Eye (tissue), 1 donor: ENCODE results near the gene ARHGAP15.
"Not testable (repeated sequence)": the region's sequence is repeated elsewhere in the genome, so short reads cannot be mapped to it uniquely, and the experiment has no call there.

ENCODE experiments used
- DNase-seq: peaks from one replicate; pipeline ENCODE4 v3.0.0-alpha.2; 2015

ARHGAP15 gene

DNA sequence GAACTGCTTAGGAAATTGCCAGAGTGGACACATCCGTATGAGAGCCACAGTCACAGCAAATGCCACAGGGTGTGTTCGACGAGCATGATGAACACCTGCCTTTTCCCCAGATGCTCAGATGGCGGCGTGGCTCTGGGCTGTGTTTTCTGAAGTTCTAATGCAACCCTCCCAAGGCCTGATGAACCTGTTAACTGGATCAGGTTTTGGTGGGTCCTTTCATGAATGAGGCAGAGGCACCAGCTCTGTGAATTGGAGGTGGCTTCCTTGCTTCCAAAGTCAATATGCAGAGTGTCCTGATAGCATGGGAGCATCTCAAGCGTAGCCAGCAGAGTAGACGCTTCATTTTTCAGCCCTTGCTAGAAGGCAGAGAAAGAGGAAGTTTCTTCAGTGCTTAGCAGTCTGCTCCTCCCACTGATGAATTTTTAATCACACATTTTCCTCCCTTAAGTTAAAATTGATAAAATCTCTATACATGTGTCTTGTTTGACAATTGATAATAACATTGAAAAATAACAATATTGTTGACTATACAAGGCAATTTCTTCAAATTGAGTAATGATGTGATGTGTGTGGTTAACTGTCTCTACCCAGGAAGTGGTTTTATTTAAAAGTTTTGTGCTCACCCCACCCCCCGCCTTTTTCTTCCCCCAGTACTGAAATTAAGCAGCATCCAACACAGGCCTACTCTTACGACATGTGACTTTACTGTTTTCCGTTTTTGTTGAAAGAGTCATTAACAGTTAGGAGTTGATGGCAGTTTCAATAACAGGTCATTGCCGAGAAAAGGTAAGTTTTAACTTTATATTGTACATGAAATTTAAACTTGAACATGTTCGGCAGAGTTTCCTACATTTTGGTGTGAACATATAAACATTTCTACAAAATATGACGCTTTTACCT is at the start of gene ARHGAP15:
Gene ARHGAP15 (plus strand): TSS at position 739 of the 900 bp plus-strand sequence.
- peak; percentile 39 for DNase-seq

DNA sequence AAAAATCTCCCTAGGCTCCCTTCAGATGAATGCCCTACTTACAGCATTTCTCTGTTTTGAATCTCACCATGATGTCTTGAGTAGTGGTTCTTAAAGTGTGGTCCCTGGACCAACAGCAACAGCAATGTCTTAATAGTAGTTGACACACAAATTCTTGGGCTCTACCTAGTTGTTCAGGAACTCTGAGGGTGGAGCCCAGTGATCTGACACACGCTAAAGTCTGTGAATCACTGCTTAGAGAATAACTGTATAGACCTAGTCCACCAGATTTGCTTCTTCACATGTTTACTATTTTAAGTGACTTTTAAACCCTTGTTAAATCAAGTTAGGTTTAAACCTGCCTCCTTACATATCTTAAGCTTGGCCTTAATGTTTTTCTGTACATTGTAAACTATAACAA is 47.6 kb upstream of the ARHGAP15 start:
- no peak for DNase-seq

DNA sequence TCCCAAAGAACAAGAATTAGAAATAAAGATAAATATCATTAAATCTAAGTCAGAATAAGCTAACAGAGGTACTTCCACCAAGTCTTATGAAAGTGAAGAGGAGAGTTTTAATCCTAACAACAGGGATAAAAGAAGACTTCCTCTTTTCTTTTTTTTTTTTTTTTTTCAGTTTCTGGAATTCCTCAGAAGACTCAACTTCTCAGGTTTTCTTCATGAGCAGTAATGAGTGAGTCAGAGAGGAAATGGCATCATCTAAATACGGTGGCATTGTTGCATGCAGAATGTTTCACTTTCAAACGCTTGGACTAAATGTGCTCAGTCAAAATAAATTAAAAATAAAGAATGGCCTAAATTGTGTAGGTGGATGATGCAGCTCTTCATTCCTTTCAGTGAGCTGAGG is 45.6 kb upstream of the ARHGAP15 start:
- DNase-seq, result no peak

DNA sequence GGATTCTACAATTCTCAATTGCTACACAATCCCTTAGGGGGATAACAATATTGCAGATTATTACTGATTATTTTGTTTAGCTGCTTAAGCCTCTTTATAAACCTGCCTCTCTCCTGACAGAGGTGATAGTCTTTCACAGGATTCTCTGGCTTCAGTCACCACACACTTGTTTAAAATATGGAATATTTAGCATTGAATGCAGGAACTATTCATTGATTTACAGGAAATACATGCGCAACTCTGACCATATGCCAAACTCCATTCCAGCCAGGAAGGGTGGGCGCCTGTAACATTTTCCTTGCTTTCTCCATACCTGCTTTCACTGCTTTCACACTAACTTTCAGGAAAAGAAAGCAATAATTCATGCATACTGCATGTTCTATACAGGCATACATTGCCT is 44.8 kb upstream of the ARHGAP15 start:
- DNase-seq, result no peak

DNA sequence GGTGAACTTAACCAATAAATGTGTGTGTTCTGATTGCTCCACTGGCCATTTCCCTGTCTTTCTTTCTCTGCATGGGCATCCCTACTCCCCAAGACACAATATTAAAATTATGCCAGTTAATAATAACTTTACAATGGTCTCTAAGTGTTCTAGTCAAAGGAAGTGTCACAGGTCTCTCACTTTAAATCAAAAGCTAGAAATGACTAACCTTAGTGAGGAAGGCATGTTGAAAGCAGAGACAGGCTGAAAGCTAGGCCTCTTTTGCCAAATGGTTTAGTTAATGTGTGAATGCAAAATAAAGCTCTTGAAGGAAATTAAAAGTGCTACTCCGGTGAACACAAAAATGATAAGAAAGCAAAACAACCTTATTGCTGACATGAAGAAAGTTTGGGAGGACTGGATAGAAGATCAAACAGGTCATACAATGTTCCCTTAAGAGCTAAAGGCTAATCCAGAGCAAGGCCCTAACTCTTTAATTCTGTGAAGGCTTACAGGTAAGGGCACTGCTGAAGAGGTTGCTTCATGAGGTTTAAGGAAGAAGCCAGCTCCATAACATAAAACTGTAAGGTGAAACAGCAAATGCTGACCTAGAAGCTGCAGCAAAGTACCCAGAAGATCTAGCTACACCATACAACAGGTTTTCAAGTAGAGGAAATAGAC is 44.0 kb upstream of the ARHGAP15 start:
- DNase-seq, result no peak

DNA sequence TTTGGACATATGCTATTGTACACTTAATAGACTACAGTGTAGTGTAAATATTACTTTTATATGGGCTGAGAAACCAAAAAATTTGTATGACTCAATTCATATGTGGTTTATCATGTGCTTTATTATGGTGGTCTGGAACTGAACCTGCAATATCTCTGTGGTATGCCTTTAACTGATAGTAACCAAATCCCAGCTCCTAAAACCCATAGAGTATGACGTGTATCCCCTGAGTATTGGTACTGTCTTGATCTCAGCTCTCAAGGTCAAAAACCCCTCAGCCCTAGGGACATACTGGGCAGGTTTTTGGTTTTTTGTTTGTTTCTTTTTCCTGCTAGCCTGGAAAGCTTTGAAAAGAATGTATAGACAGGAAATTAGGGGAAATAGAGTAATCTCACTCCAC is 42.2 kb upstream of the ARHGAP15 start:
- no peak for DNase-seq

DNA sequence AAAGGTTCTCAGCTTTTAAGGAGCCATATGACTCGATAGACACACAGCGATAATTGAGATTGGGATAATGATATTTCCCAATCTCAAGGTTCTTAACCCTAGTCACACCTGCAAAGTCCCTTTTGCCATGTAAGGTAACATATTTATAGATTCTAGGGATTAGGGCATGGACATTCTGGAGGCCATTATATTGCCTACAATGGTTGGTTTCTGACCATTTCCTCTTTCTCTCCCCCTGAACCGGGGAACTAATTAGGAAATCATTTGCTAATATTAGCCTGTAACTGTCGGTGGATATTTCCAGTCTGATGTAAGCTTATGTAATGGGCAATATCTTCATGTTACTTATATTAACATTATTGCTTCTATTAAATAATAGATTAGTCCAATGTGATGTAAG is 40.8 kb upstream of the ARHGAP15 start:
- DNase-seq, result no peak

DNA sequence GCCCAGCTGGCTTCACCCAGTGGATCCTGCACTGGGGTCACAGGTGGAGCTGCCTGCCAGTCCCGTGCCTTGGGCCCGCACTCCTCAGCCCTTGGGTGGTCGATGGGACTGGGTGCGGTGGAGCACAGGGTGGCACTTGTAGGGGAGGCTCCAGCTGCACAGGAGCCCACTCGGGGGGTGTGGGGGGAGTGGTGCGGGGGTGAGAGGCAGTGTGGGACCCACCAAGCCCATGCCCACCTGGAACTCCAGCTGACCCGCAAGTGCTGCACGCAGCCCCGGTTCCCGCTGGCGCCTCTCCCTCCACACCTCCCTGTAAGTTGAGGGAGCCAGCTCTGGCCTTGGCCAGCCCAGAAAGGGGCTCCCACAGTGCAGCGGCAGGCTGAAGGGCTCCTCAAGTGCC is 39.7 kb upstream of the ARHGAP15 start:
- not testable (repeated sequence) for DNase-seq

DNA sequence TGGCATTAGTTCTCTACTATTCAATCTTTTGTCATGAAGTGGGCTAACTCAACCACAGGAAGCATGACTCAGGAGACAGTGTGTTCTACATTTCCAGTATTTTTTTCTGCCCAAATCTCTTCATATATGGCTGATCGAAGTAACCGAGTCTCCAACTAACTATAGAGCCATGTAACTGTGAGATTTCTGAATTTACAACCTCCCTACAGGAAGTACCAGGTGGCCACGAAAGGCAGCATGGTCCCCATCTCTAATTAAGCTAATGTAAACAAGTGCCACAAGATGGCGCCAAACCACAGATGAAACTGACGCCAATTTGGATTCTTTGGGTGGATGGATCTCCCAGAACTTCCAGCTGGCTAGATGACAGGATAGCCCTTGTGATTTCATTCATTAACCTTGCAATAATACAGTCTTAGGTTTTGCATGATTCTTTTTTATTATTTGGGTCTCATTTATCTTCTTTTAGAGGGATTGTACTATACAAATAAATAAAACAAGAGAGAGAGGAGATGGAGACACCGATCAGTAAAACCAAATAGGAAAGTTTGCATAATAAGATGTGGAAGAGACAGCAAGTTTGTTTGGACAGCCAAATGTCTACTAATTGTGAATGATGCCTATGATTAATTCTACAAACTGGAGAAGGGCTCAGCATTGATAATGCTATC is 18.3 kb upstream of the ARHGAP15 start:
- DNase-seq, result peak; percentile 88

DNA sequence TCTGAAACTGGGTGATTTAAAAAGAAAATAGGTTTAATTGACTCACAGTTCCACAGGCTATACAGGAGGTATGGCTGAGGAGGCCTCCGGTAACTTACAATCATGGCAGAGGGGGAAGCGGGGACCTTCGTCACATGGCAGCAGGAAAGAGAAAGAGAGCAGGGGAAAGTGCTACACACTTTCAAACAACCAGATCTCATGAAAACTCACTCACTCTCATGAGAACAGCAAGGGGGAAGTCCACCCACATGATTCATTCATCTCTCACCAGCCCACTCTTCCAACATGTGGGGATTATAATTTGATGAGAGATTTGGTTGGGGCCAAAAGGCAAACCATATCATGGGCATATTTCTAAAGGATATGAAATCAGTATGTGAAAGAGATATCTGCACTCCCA is 12.0 kb upstream of the ARHGAP15 start:
- DNase-seq, result no peak

DNA sequence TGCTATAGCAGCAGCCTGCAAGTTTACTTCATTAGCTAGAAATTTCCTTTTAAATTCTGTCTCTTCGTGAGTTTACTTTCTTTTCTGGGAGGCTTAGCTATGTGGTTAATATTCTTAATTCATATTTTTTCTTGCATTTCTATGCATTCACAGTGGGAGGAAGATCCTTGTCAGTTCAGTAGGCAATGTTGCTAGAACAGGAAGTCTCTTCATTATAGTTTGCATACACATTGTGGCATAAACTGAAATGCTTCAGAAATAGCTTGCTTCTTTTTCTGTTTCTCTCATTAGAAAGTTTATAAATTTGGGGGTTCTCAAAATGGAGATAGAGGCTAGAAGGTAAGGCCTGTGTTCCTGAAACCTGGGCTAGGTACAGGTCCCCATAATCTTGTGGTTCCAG is 8.1 kb upstream of the ARHGAP15 start:
- no peak for DNase-seq

DNA sequence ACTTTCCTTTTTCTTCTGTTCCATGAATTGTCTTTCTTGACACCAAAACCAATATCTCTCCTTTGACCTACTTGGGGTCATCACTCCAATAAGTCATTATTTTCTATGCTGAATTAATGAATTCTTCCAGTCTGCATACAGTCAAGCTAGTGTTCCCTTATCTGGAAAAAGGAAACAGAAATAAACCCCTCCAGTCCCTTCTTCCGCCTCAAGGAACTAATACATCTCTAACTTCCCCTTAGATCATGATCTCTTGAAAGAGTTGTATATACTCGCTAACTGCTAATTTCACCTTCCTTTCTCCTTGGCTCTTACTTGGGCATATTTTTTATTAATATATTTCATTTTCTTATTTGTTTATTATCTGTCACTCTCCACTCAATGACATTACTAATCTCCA is 7.3 kb upstream of the ARHGAP15 start:
- DNase-seq, result no peak

DNA sequence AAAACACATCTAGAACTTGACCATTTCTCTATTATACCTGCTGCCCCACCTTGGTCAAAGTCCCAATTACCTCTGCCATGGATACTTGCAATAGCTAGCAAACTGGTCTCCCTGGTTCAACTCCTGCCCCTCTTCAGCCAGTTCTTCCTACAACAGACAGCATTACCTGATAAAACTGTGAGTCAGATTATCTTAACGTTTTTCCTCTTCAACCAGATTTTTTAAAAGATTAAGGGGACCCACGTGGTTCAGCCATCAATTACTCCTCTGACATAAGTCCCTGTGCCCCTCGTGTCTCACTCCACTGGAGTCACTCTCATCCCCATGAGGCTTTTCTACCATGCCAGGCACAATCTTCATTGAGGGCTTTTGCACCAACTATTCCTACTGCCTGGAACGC is 5.3 kb upstream of the ARHGAP15 start:
- no peak for DNase-seq

DNA sequence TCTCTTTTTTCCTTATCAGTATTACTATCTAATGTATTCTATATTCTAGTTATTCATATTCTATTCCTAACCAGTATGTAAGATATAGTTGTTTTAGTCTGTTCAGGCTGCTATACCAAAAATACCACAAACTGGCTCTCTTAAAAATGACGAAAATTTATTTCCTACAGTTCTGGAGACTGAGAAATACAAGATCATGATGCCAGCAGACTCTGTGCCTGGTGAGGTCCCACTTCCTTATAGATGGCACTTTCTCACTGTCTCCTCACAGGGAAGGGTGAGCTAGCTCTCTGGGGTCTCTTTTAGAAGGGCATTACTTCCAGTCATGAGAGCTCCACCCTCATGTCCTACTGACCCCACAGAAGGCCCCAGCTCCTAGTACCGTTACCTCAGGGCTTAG is 4.8 kb upstream of the ARHGAP15 start:
- DNase-seq, result no peak

DNA sequence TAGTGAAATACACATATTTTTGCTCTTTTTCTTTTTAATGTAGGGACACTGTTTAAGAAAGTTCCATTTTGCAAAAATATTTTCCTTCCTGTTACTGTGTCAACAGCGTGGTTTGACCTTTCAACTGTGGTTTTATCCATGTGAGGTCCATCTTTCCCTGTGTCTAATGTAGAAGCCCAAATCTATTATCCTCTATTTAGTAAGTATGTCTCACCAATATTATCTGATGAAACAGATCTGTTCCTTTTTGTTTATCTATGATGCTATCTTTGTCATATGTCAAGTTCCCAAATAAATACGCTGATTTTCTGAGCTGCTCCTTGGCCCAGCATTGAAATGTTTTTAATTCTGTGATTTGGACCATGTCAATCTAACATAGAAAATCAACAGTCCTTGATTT is 3.5 kb upstream of the ARHGAP15 start:
- no peak for DNase-seq

DNA sequence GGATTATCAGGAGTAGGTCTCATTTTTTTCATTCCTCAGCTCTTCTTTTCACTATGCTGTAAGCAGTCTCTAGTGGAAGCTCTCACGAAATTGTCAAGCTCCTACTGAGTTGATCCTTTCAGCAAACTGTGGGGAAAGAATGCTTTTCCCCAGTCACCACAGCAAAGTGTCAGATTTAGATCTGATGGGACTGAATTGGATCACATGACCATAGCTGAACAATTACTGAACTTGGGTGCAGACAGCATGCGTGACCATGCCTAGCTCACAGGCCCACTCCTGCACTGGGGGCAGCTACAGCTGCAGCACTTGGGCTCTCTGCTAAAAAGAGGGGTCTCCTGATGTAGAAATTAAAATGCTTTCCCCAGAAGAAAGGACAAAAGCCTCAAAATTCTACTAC is 3.1 kb downstream of the ARHGAP15 start:
- DNase-seq, result no peak

DNA sequence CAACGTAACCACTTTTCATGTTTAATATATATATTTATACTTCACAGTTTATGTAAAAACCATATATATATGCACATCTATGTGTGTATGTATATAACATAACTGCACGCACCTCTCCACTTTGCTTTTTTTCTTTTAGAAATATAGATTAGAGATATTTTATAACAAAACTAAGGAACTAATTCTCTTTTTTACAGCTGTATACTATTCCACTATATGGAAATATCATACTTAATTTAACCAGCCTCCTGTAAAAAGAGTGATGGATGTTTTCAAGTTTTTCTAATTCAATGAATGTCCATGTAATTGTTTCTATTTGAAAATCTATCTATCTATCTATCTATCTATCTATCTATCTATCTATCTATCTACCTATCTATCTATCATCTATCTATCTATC is 4.6 kb downstream of the ARHGAP15 start:
- no peak for DNase-seq

DNA sequence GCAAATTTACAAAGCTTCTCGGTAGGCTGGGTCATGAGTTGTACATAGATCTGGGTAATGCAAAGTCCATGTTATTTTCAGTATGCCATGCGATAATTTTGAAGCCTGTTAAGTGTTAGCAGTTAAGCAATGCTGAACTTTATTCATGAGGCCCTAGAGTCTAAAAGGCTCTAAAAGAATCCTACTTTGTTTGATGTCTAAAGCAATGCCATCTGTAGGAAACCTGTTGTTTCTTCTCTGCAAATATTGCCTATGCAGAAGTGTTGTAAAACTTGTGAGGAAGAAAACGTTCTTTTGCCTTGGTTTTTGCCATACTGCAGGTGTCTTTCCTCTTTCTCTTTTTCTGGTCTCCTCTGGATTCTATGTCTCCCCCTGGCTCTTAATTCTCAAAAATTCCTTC is 9.1 kb downstream of the ARHGAP15 start:
- DNase-seq, result no peak

DNA sequence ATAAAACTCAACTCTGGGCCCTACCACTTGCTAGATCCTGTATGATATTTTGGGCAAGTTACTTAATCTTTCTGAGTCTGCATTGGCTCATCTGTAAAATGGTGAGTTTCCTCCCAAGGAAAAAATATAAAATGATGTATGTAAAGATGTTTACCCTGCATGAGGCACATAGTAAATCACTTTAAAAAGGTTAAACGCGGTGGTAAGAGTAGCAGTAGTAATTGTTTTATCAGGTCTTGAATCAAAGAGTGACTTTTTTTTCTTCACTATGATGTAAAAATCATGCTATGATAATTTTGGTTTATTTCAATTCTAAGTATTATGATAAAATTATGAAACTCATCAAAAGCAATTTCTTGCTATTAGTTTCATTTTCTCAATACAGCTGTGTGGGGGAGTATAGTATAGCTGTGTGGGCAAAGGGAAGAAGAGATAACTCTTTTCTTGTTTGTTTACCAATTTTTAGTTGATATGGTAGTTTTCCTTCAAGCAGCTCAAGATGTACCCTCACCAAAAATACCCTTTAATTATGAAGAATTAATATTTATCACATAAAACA is 10.7 kb downstream of the ARHGAP15 start:
- DNase-seq, result no peak

DNA sequence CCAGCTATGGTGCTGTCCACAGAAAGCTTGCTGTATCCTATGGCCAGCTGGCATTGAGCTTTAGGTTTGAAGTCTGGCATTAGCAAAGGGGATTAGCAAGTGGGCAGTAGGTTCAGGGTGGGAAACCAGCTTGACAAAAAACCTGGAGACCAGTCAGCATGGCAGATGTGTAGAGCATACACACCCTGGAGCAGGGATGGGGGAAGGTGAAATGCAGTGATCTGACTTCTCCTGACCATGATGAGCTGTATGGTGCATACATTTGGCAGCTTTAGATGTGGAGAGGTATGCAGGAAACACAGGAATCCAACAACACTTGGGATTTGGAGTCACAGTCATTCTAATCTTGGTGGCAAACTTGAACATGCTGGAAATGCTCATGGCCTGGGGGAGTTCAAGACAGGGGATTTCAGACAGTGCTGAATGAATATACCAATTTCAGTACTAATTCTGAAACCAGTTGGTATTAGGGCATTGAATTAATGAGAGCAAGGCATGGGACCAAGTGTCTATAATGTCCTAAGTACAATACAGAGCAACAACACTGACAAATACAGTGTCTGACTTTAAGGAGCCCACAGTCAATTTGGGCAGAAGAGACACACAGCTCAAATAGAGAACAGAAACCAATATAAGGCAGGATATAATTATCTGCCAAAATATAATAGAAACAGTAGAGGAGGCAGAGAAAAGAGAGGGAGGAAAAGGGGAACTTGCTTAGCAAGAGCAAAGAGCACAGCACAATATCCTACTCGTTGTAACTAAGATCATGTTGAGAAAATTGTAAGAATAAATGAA is 11.8 kb downstream of the ARHGAP15 start:
- DNase-seq, result no peak

DNA sequence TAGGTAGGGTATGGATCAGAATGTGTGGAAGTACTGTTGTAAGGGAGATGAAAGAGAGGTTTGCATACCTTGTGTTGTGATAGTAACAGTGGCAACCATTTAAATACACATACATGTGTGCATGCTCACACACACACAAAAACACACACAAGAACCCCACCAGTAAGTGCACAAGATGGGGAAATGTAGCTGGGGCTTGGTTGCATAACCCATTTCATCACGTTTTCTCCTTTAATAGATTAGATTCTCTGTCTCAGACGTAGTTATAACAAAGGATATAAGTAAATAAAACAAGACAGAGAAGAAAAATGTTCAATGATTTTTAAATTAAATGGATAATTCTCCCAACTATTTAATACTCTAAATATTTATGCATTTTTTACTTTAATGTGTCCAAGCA is 13.4 kb downstream of the ARHGAP15 start:
- DNase-seq, result no peak

DNA sequence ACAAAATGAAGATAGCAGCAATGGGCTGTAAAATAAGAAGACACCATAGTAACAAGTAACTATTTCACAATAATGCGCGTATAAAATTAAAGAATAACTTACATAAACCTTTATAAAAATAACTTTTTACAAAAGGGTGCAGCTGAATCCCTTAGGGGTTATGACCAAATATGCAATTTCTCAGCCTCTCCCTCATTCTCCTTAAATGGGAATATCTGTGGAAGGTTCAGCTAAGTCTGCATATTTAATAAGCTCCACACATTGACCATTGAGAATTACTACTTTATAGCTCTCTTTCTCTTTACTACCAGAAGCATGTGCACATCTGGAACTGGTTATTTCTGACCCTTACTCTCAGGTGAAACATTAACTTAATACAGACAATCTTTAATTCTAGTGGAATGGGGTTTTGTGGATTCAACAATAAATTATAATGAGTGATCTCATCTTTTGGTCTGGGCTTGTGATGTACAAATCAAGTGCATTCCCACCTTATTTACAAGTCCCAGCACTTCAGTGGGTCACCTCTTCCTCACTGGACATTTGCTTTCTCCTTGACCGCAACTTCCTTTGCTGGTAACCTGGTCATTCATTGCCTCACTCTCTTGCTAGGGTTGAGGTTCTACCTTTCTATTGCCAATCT is 15.7 kb downstream of the ARHGAP15 start:
- DNase-seq, result no peak
